SK-N-SH treated with all-trans-retinoic acid at 6 μM for 48 hours (cell line): ENCODE data around the gene CH25H.

Experiments used
- ATAC-seq: fragments of 200-7000 bp; cut with Tn5 transposase; 3 replicates; pipeline ENCODE4 v1.9.1; 2020; ENCODE audit warnings: mild to moderate bottlenecking, moderate library complexity
- ARNTL ChIP-seq: fragments of 450-650 bp; formaldehyde crosslinking; IDR thresholded peaks from 2 replicates; pipeline ENCODE4 v1.5.0; 2020; ENCODE audit warnings: low read depth, mild to moderate bottlenecking, moderate library complexity, borderline replicate concordance
- CREB5 ChIP-seq: fragments of 250-450 bp; sonication (Bioruptor Pico); IDR thresholded peaks from 2 replicates; pipeline ENCODE4 v1.5.1; 2020; ENCODE audit warnings: low read depth, mild to moderate bottlenecking, moderate library complexity
- CSDC2 ChIP-seq: fragments of 250-450 bp; sonication (Bioruptor Pico); IDR thresholded peaks from 2 replicates; pipeline ENCODE4 v1.5.0; 2020; ENCODE audit warnings: mild to moderate bottlenecking, moderate library complexity
- CSRNP3 ChIP-seq: fragments of 250-450 bp; sonication (Bioruptor Pico); IDR thresholded peaks from 2 replicates; pipeline ENCODE4 v1.5.1; 2021; ENCODE audit warnings: mild to moderate bottlenecking, moderate library complexity
- ESRRG ChIP-seq: fragments of 250-450 bp; sonication (Bioruptor Pico); IDR thresholded peaks from 2 replicates; pipeline ENCODE4 v1.6.1; 2021; ENCODE audit warnings: mild to moderate bottlenecking
- GLIS3 ChIP-seq: fragments of 250-450 bp; sonication (Bioruptor Pico); IDR thresholded peaks from 2 replicates; pipeline ENCODE4 v1.5.0; 2020; ENCODE audit warnings: mild to moderate bottlenecking, moderate library complexity
- ISL1 ChIP-seq: fragments of 250-450 bp; sonication (Bioruptor Pico); IDR thresholded peaks from 2 replicates; pipeline ENCODE4 v2.1.2; 2022; ENCODE audit warnings: mild to moderate bottlenecking, moderate library complexity
- OSR1 ChIP-seq: fragments of 250-450 bp; sonication (Bioruptor Pico); IDR thresholded peaks from 2 replicates; pipeline ENCODE4 v1.8.0; 2022; ENCODE audit warnings: moderate library complexity, mild to moderate bottlenecking, inconsistent platforms
- PATZ1 ChIP-seq: fragments of 250-450 bp; sonication (Bioruptor Pico); IDR thresholded peaks from 2 replicates; pipeline ENCODE4 v1.8.0; 2020; ENCODE audit warnings: mild to moderate bottlenecking, moderate library complexity, borderline replicate concordance
- PPARA ChIP-seq: fragments of 250-450 bp; sonication (Bioruptor Pico); IDR thresholded peaks from 2 replicates; pipeline ENCODE4 v1.5.0; 2020; ENCODE audit warnings: mild to moderate bottlenecking, borderline replicate concordance
- RARB ChIP-seq: fragments of 250-450 bp; sonication (Bioruptor Pico); IDR thresholded peaks from 2 replicates; pipeline ENCODE4 v1.8.0; 2021; ENCODE audit warnings: mild to moderate bottlenecking, moderate library complexity
- SNAI2 ChIP-seq: fragments of 250-450 bp; sonication (Bioruptor Pico); IDR thresholded peaks from 2 replicates; pipeline ENCODE4 v1.5.0; 2020; ENCODE audit warnings: mild to moderate bottlenecking, moderate library complexity
- TCF4 ChIP-seq: fragments of 250-450 bp; sonication (Bioruptor Pico); IDR thresholded peaks from 2 replicates; pipeline ENCODE4 v1.8.0; 2021; ENCODE audit warnings: mild to moderate bottlenecking, moderate library complexity, borderline replicate concordance
- TOX ChIP-seq: fragments of 250-450 bp; sonication (Bioruptor Pico); IDR thresholded peaks from 2 replicates; pipeline ENCODE4 v1.8.0; 2021; ENCODE audit warnings: mild to moderate bottlenecking, moderate library complexity, borderline replicate concordance
- TSHZ2 ChIP-seq: fragments of 250-450 bp; sonication (Bioruptor Pico); IDR thresholded peaks from 2 replicates; pipeline ENCODE4 v1.5.0; 2020; ENCODE audit warnings: mild to moderate bottlenecking, moderate library complexity
- ZC3H10 ChIP-seq: fragments of 250-450 bp; sonication (Bioruptor Pico); IDR thresholded peaks from 2 replicates; pipeline ENCODE4 v1.5.1; 2021; ENCODE audit warnings: mild to moderate bottlenecking, moderate library complexity
- ZFP3 ChIP-seq: fragments of 250-450 bp; sonication (Bioruptor Pico); IDR thresholded peaks from 2 replicates; pipeline ENCODE4 v1.5.0; 2020; ENCODE audit warnings: mild to moderate bottlenecking, moderate library complexity
- ZFP30 ChIP-seq: fragments of 450-650 bp; formaldehyde crosslinking; IDR thresholded peaks from 2 replicates; pipeline ENCODE4 v1.5.0; 2022; ENCODE audit warnings: mild to moderate bottlenecking, moderate library complexity
- ZNF565 ChIP-seq: fragments of 450-650 bp; formaldehyde crosslinking; conservative IDR thresholded peaks from 2 replicates; pipeline ENCODE4 v1.5.0; 2020; ENCODE audit warnings: low read depth, mild to moderate bottlenecking, moderate library complexity
- ZNF70 ChIP-seq: fragments of 450-650 bp; formaldehyde crosslinking; IDR thresholded peaks from 2 replicates; pipeline ENCODE4 v1.5.0; 2020; ENCODE audit warnings: mild to moderate bottlenecking, moderate library complexity
- ZNF8 ChIP-seq: fragments of 450-650 bp; formaldehyde crosslinking; IDR thresholded peaks from 2 replicates; pipeline ENCODE4 v1.5.0; 2020; ENCODE audit warnings: mild to moderate bottlenecking, moderate library complexity

The CH25H gene

GRCh38 chr10:89162596-89162995 is 44.5 kb downstream of the CH25H start:
- TF ChIP-seq TOX (CRISPR knock-in tag), result no peak
- TF ChIP-seq ARNTL (CRISPR knock-in tag), result no peak
- TF ChIP-seq ZFP30 (CRISPR knock-in tag), result no peak
- no peak for TF ChIP-seq ZC3H10 (CRISPR knock-in tag)
- TF ChIP-seq RARB (CRISPR knock-in tag), result no peak
- TF ChIP-seq CREB5 (CRISPR knock-in tag), result no peak
- no peak for TF ChIP-seq OSR1
- no peak for TF ChIP-seq ESRRG
- TF ChIP-seq PATZ1 (CRISPR knock-in tag), result no peak
- no peak for TF ChIP-seq TCF4 (CRISPR knock-in tag)
- TF ChIP-seq PPARA (CRISPR knock-in tag), result no peak
- TF ChIP-seq ISL1 (CRISPR knock-in tag), result no peak
- no peak for TF ChIP-seq CSRNP3 (CRISPR knock-in tag)
- no peak for TF ChIP-seq SNAI2 (CRISPR knock-in tag)
- no peak for TF ChIP-seq GLIS3
- TF ChIP-seq ZFP3, result no peak
- TF ChIP-seq ZNF70 (CRISPR knock-in tag), result no peak
- TF ChIP-seq TSHZ2, result no peak
- no peak for TF ChIP-seq ZNF8
- no peak for ATAC-seq

GRCh38 chr10:89160339-89160738 is 46.8 kb downstream of the CH25H start:
- no peak for TF ChIP-seq TCF4 (CRISPR knock-in tag)
- TF ChIP-seq PPARA (CRISPR knock-in tag), result no peak
- TF ChIP-seq ZNF8, result no peak
- no peak for TF ChIP-seq ZFP30 (CRISPR knock-in tag)
- no peak for TF ChIP-seq ARNTL (CRISPR knock-in tag)
- no peak for TF ChIP-seq SNAI2 (CRISPR knock-in tag)
- no peak for TF ChIP-seq CSRNP3 (CRISPR knock-in tag)
- no peak for TF ChIP-seq ZNF565 (CRISPR knock-in tag)
- no peak for TF ChIP-seq CSDC2
- no peak for TF ChIP-seq ZNF70 (CRISPR knock-in tag)
- TF ChIP-seq GLIS3, result no peak
- TF ChIP-seq PATZ1 (CRISPR knock-in tag), result no peak
- no peak for TF ChIP-seq TOX (CRISPR knock-in tag)
- no peak for TF ChIP-seq TSHZ2
- no peak for TF ChIP-seq ZFP3
- ATAC-seq, result no peak
